Renal cortex interstitium (tissue), 11 donors: ENCODE measurements around the gene TMEM203. TPM values are rescaled to one million over a fixed set of nuclear protein-coding genes. Genes with fewer than 3 reads are reported as not detected.

Experiments
- DNase-seq, 11 donors: peaks; one replicate each; pipeline ENCODE4 v3.0.0-alpha.2; 2013; ENCODE audit warnings: low read depth in 9 of 11, low spot score in 4 of 11; ENCODE audit errors: extremely low read depth in 1 of 11
- polyA plus RNA-seq, 3 donors: library from polyadenylated mRNA; unstranded; fragments of 120-200 nt; gene quantifications; one replicate each; pipeline ENCODE4 v1.2.1, GENCODE V29; 2013; ENCODE audit not compliant: insufficient read length in 3 of 3

TMEM203 gene
- polyA plus RNA-seq, 3 donors: 40.2 to 46.4 (median 42.7) TPM

GRCh38 chr9:137174722-137175293, 30.6 kb downstream of the TMEM203 start:
- no peak for DNase-seq

DNA sequence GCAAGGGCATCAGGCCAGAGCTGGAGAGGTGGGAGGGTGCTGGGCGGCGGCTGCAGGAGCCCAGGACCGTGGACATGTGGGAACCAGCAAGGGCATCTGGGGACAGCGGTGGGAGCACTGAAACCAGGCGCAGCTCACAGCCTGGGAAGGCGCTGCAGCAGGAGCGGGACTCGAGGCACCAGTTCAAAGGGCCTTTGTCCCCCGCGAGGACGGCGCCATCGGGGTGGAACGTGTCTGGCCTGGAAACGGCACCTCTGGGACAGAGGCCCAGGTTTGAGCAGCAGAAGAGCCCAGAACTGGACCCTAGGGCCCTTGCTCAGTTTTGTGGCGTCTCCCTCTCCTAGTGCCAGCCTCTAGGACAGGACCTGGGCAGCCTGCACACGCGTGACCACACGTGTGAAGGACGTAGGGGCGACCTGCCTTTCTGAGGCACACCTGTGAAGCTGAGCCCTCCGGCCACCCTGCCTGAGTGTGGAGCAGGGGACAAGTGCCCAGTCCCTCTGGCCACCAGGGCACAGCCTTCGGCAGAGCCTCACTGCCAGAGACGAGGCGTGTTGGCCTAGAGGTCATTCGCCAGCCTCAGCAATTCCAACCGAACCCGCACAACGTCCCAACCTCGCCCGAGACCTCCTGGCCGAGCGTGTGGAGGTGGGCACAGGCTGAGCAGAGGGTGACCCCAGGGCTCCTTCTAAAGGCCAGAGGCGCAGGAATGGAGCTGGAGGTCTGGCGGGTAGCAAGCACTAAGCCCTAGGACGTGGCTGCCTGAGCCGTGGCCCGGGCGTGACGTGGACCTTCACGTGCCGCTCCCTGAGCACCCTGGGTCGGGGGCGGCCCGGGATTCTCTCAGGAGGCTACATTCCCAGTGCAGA, 31.4 kb downstream of the TMEM203 start:
- no peak for DNase-seq

GRCh38 chr9:137172901-137173795, 32.3 kb downstream of the TMEM203 start:
- no peak for DNase-seq

DNA sequence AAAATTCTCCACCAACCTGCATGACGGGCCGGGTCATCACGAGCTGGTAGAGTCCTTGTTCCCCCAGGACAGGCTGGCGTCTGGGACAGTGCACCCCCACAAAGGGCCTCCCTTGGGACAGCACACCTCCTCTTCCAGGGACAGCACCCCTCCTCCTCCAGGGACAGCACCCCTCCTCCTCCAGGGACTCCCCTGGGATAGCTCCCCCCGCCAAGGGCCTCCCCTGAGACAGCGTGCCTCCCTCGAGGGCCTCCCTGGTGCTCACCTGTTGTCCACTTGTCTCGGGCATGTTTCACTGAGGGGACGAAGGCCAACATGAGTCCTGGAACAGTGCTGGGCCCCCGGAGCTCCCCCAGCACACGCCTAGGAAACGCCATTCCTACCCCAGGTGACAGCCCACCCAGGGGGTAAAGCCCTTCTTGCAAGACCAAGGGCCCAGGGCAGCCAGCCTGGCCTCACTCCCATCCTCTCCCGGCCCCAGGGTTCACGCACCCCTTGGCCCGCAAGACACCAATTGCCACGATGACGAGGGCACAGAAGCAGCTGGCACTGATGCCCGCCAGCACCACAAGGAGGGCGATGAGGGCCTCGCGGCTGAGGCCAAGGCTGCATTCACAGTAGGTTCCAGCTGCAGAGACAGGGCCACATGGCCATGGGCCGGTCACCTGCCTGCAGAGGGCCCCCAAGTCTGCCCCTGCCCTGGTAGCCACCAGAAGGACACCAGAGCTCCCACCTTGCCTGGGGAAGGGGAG, 34.1 kb downstream of the TMEM203 start:
- DNase-seq: no peak

DNA sequence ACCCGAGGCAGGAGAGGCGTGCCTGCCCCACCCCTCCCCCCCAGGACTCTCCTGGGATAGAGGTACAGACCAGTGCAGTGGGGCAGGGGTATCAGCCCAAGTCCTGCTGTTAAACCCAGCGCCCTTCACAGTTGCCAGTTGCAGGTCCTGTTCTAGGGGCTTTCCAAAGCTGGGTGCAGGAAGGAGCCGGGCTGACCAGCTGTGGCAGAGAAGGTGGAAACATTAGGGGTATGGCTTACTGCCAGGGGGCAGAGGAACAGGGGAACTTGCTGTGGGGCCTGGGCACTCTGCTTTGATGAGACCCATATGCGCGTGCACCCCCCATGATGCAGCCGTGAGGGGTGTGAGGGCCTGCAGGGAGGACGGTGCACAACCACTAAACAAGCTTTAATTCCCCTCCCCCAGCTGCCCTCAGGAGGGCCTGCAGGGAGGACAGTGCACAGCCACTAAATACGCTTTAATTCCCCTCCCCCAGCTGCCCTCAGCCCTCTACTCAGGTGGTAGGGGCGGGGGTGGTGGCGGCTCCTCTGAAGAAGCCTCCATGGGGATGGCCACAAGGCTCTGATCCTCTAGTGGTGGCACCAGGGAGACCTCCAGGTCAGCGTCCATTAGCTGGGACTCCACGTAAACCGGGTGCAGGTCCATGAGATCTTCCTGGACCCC, 34.8 kb downstream of the TMEM203 start:
- DNase-seq: no peak

DNA sequence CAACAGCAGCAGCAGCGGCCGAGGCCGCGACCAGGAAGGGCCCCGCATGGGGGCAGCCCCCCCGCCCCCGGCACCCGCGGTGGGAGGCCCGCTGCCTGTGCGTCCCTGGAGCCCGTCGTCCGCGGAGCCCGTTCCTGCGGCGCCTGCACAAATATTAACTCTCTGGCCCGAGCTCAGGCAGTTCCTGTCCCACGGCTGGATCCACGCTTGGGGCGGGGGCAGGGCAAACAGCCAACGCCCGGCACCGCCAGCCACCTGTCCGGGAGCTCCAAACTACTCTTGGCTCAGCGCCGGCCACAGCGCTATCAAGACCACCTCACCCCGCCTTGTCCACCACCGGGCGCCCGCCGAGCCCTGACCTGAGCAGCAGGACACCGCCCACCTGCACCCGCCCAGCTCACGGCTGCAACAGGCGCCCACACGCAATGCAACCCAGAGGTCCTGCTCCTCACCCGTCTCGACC, 35.5 kb downstream of the TMEM203 start, which contains the start of gene LRRC26:
TSS of gene LRRC26 (minus strand) at position 156 of the 463 bp plus-strand sequence. CDS start at position 48, 108 bp downstream.
- DNase-seq: no peak

- DNase-seq: peak in 8 of 11 donors; percentile 18 to 39 (median 36)
Observed at GRCh38 chr9:137168904-137169856, 36.3 kb downstream of the TMEM203 start.

DNA sequence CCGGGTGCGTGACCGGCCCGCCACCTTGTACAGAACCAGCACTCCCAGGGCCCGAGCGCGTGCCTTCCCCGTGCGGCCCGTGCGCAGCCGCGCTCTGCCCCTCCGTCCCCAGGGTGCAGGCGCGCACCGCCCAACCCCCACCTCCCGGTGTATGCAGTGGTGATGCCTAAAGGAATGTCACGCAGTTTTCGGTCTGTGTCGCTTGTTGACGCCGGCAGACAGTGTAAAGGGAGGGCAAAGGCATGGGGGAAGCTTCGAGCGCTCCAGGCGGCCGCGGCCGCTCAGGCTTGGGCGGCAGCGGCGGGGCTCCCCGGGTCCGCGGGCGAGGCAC, 36.9 kb downstream of the TMEM203 start:
- DNase-seq: no peak

- peak in 1 of 11 donors; percentile 21 for DNase-seq
Observed at GRCh38 chr9:137167747-137168572, 37.5 kb downstream of the TMEM203 start.

DNA sequence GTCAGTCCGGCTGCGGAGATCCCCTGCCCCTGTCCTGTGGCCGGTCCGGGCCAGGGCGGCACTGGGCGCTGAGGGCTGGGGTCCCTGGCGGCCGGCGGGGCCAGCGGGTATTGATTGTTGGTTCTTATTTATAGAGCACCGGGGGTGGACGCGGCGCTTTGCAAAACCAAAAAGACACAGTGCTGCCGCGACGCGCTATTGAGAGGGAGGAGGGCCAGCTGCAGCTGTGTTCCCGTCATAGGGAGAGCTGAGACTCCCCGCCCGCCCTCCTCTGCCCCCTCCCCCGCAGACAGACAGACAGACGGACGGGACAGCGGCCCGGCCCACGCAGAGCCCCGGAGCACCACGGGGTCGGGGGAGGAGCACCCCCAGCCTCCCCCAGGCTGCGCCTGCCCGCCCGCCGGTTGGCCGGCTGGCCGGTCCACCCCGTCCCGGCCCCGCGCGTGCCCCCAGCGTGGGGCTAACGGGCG, 38.1 kb downstream of the TMEM203 start:
- DNase-seq: no peak

DNA sequence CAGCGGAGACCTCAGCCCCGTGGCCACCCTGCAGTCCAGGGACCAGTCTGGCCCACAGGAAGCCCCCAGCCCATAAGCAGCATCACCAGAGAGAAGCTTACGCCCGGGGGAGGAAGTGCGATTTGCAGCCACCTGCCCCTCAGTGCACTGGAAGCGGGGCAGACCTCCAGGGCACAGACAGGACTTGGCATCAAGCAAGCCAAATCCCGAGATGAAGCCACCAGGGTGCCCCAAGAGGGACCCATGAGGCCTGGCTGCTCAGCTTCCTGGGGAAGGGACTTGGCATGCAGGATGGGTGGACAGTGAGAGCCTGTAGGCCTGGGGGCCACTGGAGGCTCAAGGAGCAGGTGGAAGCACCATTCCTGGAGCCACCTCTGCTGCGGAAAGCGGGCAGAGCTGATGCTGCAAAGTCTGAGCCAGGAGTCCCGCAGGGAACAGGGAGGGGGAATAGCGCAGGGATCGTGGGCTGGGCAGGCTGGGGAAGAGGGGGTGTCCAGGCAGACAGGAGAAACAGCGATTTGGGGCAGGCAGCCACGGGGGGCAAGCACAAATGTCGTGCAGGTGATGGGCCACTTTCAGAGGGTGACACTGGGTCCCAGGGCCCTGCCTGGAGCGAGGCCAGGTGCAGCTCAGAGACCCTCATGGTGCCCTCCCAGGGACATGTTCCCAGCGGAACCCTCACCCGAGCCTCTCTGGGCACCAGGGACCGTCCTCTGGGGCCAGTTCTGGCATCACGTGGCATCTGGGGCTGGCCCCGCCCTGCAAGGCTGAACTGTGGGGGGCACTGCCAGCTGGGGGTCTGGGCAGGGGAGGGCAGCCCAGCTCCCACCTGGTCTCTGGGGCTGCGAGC, 38.8 kb downstream of the TMEM203 start:
- DNase-seq: no peak

GRCh38 chr9:137165250-137165836, 40.1 kb downstream of the TMEM203 start:
- DNase-seq: no peak

DNA sequence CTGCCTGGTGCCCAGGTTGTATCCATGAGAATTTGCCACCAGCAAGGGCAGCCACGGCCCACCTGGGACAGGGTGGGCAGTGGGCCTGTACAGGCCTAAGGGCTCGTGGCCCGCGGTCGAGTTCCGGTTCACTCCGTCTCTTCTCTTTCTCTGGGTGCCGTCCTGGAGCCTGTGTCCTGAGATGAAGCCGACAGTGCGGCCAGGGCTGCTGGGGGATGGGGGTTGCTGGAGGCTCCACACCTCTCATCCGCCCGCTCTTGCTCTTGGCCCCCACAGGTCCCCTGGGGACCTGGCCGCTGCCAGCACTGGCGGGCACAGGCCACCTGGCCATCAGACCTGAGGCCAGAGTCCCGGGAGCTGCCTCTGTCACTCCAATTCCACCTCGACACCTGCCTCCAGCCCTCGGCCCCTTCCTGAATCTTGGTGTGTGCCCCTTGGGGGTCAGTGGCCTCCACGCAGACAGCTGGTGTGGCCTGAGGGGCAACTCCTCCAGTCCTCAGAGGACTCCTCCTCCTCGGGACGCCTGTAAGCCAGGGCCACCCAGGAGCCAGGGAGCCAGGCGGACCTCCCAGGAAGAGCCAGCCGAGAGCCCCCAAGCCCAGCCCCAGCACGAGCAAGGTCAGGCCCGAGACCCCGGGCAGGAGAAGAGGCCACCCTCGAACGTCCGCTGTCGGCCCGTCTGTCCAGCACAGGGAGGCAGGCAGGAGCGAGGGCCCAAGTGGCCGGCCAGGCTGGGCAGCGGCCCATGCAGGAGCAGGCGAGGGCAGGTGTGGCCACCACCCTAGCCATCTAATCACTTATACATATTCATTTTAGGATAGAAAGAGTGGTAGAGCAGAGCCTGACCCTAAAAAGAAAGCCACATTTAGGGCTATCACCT, 40.8 kb downstream of the TMEM203 start:
- no peak for DNase-seq

DNA sequence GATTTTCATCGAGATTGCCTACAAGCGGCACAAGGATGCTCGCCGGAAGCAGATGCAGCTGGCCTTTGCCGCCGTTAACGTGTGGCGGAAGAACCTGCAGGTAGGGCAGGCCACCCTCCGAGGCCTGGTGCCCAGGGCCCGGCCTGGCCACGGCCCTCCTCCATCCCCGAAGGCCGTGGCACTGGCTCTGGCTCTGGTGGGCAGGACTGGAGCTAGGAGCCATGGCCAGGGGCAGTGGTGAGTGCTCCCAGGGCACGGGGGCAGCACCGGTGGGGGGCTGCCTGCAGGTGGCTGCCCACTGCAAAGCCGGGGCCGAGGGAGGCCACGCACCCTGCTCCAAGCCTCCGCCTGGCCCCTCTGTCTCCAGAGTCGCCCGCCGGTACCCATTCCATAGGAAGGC, 41.6 kb downstream of the TMEM203 start:
- no peak for DNase-seq
